IMR-90 (cell line): ENCODE data around the gene BAHD1. TPM values are rescaled to one million over a fixed set of nuclear protein-coding genes. Genes with fewer than 3 reads are reported as not detected.
A peak's percentile ranks its signal among the peaks of the same experiment; 100 is the strongest.

ENCODE experiments used
- ATAC-seq: fragments of 200-7000 bp; cut with Tn5 transposase; 2 replicates; pipeline ENCODE4 v1.9.1; 2020; ENCODE audit warnings: low read depth, mild to moderate bottlenecking, moderate library complexity
- BruUV-seq: library from RNA; stranded (reverse); fragments of 400-500 nt; replicated peaks from 2 replicates; lab custom pipeline; 2021; lab: Mats Ljungman, UMichigan
- CTCF ChIA-PET: fragments of 300-600 bp; formaldehyde crosslinking; extraction: SDS; loops from one replicate; lab custom pipeline; 2021; ENCODE audit warnings: antibody characterized with exemption; lab: Yijun Ruan, JAX
- POLR2A ChIA-PET: fragments of 300-600 bp; sonication (Branson Sonifier 250); formaldehyde crosslinking; loops from one replicate; lab custom pipeline; 2022; ENCODE audit warnings: antibody characterized with exemption; ENCODE audit not compliant: unreplicated experiment; lab: Charles Lee
- DNase-seq: peaks from one replicate; pipeline ENCODE4 v3.0.0; 2013
- H2AFZ ChIP-seq: replicated peaks from 2 replicates; pipeline ENCODE3; 2013; ENCODE audit warnings: low read length, mild to moderate bottlenecking; ENCODE audit not compliant: poor library complexity
- H2AK5ac ChIP-seq: 2 replicates; pipeline ENCODE4 v1.6.1; 2013; ENCODE audit warnings: low read depth, low read length, inconsistent platforms
- H2AK9ac ChIP-seq: replicated peaks from 2 replicates; pipeline ENCODE3; 2013; ENCODE audit warnings: mild to moderate bottlenecking, low read depth, low read length, moderate library complexity; ENCODE audit not compliant: poor library complexity
- H2BK120ac ChIP-seq: 2 replicates; pipeline ENCODE4 v1.6.1; 2013; ENCODE audit warnings: low read depth, low read length, inconsistent platforms
- H2BK15ac ChIP-seq: 3 replicates; pipeline ENCODE4 v1.6.1; 2013; ENCODE audit warnings: low read depth, low read length, inconsistent platforms
- H2BK20ac ChIP-seq: 2 replicates; pipeline ENCODE4 v1.6.1; 2013; ENCODE audit warnings: low read depth, mild to moderate bottlenecking, inconsistent platforms, low read length, moderate library complexity
- H2BK5ac ChIP-seq: 2 replicates; pipeline ENCODE4 v1.6.1; 2013; ENCODE audit warnings: mild to moderate bottlenecking, low read depth, low read length, inconsistent platforms; ENCODE audit not compliant: poor library complexity, severe bottlenecking
- H3K14ac ChIP-seq: replicated peaks from 2 replicates; pipeline ENCODE4 v1.6.1; 2013; ENCODE audit warnings: low read depth, low read length, inconsistent platforms
- H3K18ac ChIP-seq: 2 replicates; pipeline ENCODE4 v1.6.1; 2013; ENCODE audit warnings: low read depth, low read length, control low read depth
- H3K23ac ChIP-seq: 2 replicates; pipeline ENCODE4 v1.6.1; 2013; ENCODE audit warnings: low read depth, low read length, inconsistent platforms
- H3K27ac ChIP-seq: 2 replicates; pipeline ENCODE4 v1.5.1; 2013; ENCODE audit warnings: mild to moderate bottlenecking, control low read depth, low read length; ENCODE audit not compliant: insufficient read depth
- H3K27me3 ChIP-seq: 2 replicates; pipeline ENCODE4 v1.6.1; 2013; ENCODE audit warnings: low read length; ENCODE audit not compliant: control insufficient read depth, insufficient read depth
- H3K36me3 ChIP-seq: 2 replicates; pipeline ENCODE4 v1.6.1; 2013; ENCODE audit warnings: low read length, mixed read lengths; ENCODE audit not compliant: control insufficient read depth, insufficient read depth
- H3K4ac ChIP-seq: 2 replicates; pipeline ENCODE4 v1.6.1; 2013; ENCODE audit warnings: low read depth, low read length, inconsistent platforms
- H3K4me1 ChIP-seq: 2 replicates; pipeline ENCODE4 v1.6.1; 2013; ENCODE audit warnings: low read length, mixed read lengths; ENCODE audit not compliant: control insufficient read depth, insufficient read depth
- H3K4me2 ChIP-seq: 2 replicates; pipeline ENCODE4 v1.6.1; 2013; ENCODE audit warnings: low read depth, mild to moderate bottlenecking, control low read depth, low read length, moderate library complexity
- H3K4me3 ChIP-seq: 2 replicates; pipeline ENCODE4 v1.5.1; 2013; ENCODE audit warnings: low read depth, mild to moderate bottlenecking, control low read depth, low read length, moderate library complexity; ENCODE audit not compliant: insufficient read depth
- H3K56ac ChIP-seq: 2 replicates; pipeline ENCODE4 v1.6.1; 2013; ENCODE audit warnings: low read length, inconsistent platforms; ENCODE audit not compliant: insufficient read depth; ENCODE audit errors: extremely low read depth
- H3K79me1 ChIP-seq, 2 experiments: 2 replicates each; pipeline ENCODE4 v1.6.1; 2013; ENCODE audit warnings: low read length in 2 of 2, inconsistent platforms in 1 of 2, low read depth in 1 of 2
- H3K9ac ChIP-seq: 2 replicates; pipeline ENCODE4 v1.6.1; 2013; ENCODE audit warnings: low read depth, low read length, control low read depth
- H3K9me1 ChIP-seq: 2 replicates; pipeline ENCODE4 v1.6.1; 2013; ENCODE audit warnings: low read length, inconsistent platforms; ENCODE audit not compliant: insufficient read depth
- H3K9me3 ChIP-seq: 2 replicates; pipeline ENCODE4 v1.6.1; 2013; ENCODE audit warnings: low read length; ENCODE audit not compliant: control insufficient read depth, insufficient read depth
- H4K20me1 ChIP-seq: 2 replicates; pipeline ENCODE4 v1.6.1; 2013; ENCODE audit warnings: low read length, inconsistent platforms; ENCODE audit not compliant: insufficient read depth
- H4K5ac ChIP-seq: 2 replicates; pipeline ENCODE4 v1.6.1; 2013; ENCODE audit warnings: mild to moderate bottlenecking, low read depth, low read length, control low read depth
- H4K8ac ChIP-seq, 2 experiments: 2 replicates each; pipeline ENCODE4 v1.6.1; 2013; ENCODE audit warnings: low read depth in 2 of 2, low read length in 2 of 2, control low read depth in 1 of 2, inconsistent platforms in 1 of 2
- H4K91ac ChIP-seq: 2 replicates; pipeline ENCODE4 v1.6.1; 2013; ENCODE audit warnings: low read depth, low read length, inconsistent platforms; ENCODE audit not compliant: insufficient read depth
- MAFK ChIP-seq: IDR thresholded peaks from 2 replicates; pipeline ENCODE4 v1.6.1; 2012; ENCODE audit warnings: low read depth, low read length, improper control_type of control experiment
- RAD21 ChIP-seq: IDR thresholded peaks from 2 replicates; pipeline ENCODE4 v1.6.1; 2012; ENCODE audit warnings: low read length, improper control_type of control experiment
- WGBS, 2 experiments: methylation state at CpG; one replicate each; pipeline versions ENCODE4 v1.1.5 to v1.1.7; 2013; ENCODE audit warnings: missing lambda C conversion rate in 2 of 2; ENCODE audit not compliant: insufficient read length in 1 of 2; ENCODE audit errors: extremely low coverage in 2 of 2; 5-methylcytosine and 5-hydroxymethylcytosine counted together
- dilution Hi-C: fragments of 300-500 bp; cut with HindIII; formaldehyde crosslinking; loops from one replicate; pipeline ENCODE4 v1.14.3; 2018; ENCODE audit warnings: low sequenced_read_pairs; ENCODE audit not compliant: unreplicated experiment
- in situ Hi-C: fragments of 300-500 bp; cut with MboI; formaldehyde crosslinking; loops from 3 replicates; pipeline ENCODE4 v1.14.3; 2019; ENCODE audit warnings: low sequenced_read_pairs, inconsistent platforms, mixed read lengths
- intact Hi-C: fragments of 100-400 bp; cut with micrococcal nuclease; formaldehyde crosslinking; loops from 2 replicates; pipeline ENCODE4 v1.10.0; 2022
- polyA plus RNA-seq, 3 experiments: library from polyadenylated mRNA; depleted of rRNA; stranded (reverse); fragments of >200 nt; gene quantifications; 2 replicates each; pipeline ENCODE4 v1.2.3, GENCODE V29; 2012; ENCODE audit warnings: low replicate concordance in 1 of 3
- total RNA-seq: library from RNA; depleted of rRNA; stranded (reverse); fragments of >200 nt; gene quantifications from 2 replicates; pipeline ENCODE4 v1.2.3, GENCODE V29; 2012

Gene BAHD1
- total and polyA plus RNA-seq, 2 of the 4 experiments (the other 2 are of a cell fraction), result 3.0 to 8.7 TPM

- no peak overlapping the region for H2AFZ ChIP-seq
- H2BK20ac ChIP-seq, result no peak overlapping the region
- no peaks in the 10 kb centered on the region for H3K4me1 ChIP-seq
- H3K27ac ChIP-seq, result no peak overlapping the region
- no peak overlapping the region for H4K91ac ChIP-seq
- H4K8ac ChIP-seq, result no peak overlapping the region
- ATAC-seq (no peak), DNase-seq (no peak)
- WGBS, 2 experiments, result 93% methylated on average over 3 of the region's 8 CpGs; no CpG with 5 or more reads in 1 of the 2 experiments
- no peak overlapping the region for H3K56ac ChIP-seq
- no peak overlapping the region for H3K18ac ChIP-seq
- dilution Hi-C loops, result no loop called here
- H2BK15ac ChIP-seq, result no peak overlapping the region
- no peaks in the 10 kb centered on the region for H3K27me3 ChIP-seq
- H2BK5ac ChIP-seq, result no peak overlapping the region
- no peak overlapping the region for H3K4ac ChIP-seq
- H3K23ac ChIP-seq, result no peak overlapping the region
- ChIA-PET POLR2A (no interaction called here), CTCF (no interaction called here)
- no peak overlapping the region for H3K9ac ChIP-seq
- peaks cover 5% of the 10 kb centered on the region for H3K36me3 ChIP-seq
- no peaks in the 10 kb centered on the region for H3K79me1 ChIP-seq
- no peak overlapping the region for H2AK5ac ChIP-seq
- no peak overlapping the region for H2AK9ac ChIP-seq
- H4K5ac ChIP-seq, result no peak overlapping the region
- no TSS peak for BruUV-seq
- H2BK120ac ChIP-seq, result no peak overlapping the region
- H3K14ac ChIP-seq, result no peak overlapping the region
- intact Hi-C loops, result no loop called here
- in situ Hi-C loops, result no loop called here
- H3K4me3 ChIP-seq, result no peak overlapping the region
- H3K4me2 ChIP-seq, result no peak overlapping the region
- no peaks in the 10 kb centered on the region for H3K9me1 ChIP-seq
- TF ChIP-seq RAD21, result no peak
- 0 out of 2 replicates have a peak, but pooled peaks have one; percentile 16 for TF ChIP-seq MAFK
- H3K9me3 ChIP-seq, result no peaks in the 10 kb centered on the region
- no peaks in the 10 kb centered on the region for H4K20me1 ChIP-seq
Measured at GRCh38 chr15:40397688-40398412, 42.9 kb upstream of the BAHD1 start.
